CD14-positive monocyte (primary cell): ENCODE results near the gene ING2. TPM values are rescaled to one million over a fixed set of nuclear protein-coding genes. Genes with fewer than 3 reads are reported as not detected.

Experiments
- DNase-seq, 3 donors: peaks; one replicate each; pipeline ENCODE4 v3.0.0-alpha.2; 2011 to 2022
- H2AFZ ChIP-seq: 2 replicates; pipeline ENCODE4 v1.6.0; 2012; ENCODE audit warnings: mild to moderate bottlenecking, low read depth, low read length, inconsistent platforms; ENCODE audit not compliant: insufficient read depth, poor library complexity, severe bottlenecking
- H3K27ac ChIP-seq, 2 donors: 1 replicate in 1 of 2; 2 replicates in 1 of 2; pipeline ENCODE4 v1.5.1; 2012 to 2013; ENCODE audit warnings: low read length in 2 of 2, control low read depth in 1 of 2, inconsistent platforms in 1 of 2, low read depth in 1 of 2, mild to moderate bottlenecking in 1 of 2
- H3K27me3 ChIP-seq, 2 donors: one replicate each; pipeline versions ENCODE4 v1.6.0 to v1.6.1; 2011 to 2013; ENCODE audit warnings: low read length in 2 of 2; ENCODE audit not compliant: control insufficient read depth in 2 of 2, insufficient read depth in 2 of 2
- H3K36me3 ChIP-seq, 2 donors: replicated peaks in 1 of 2; 1 replicate in 1 of 2; 2 replicates in 1 of 2; pipeline versions ENCODE4 v1.5.1 to v1.6.1; 2012 to 2013; ENCODE audit warnings: low read length in 2 of 2, control low read depth in 1 of 2, inconsistent platforms in 1 of 2, mild to moderate bottlenecking in 1 of 2; ENCODE audit not compliant: insufficient read depth in 2 of 2, control insufficient read depth in 1 of 2
- H3K4me1 ChIP-seq, 2 donors: 1 replicate in 1 of 2; 2 replicates in 1 of 2; pipeline versions ENCODE4 v1.5.1 to v1.6.1; 2012 to 2013; ENCODE audit warnings: low read length in 2 of 2, control low read depth in 1 of 2, inconsistent platforms in 1 of 2, mild to moderate bottlenecking in 1 of 2, moderate library complexity in 1 of 2; ENCODE audit not compliant: insufficient read depth in 2 of 2, control insufficient read depth in 1 of 2
- H3K4me2 ChIP-seq: replicated peaks from 2 replicates; pipeline ENCODE3; 2012; ENCODE audit warnings: low read length, moderate library complexity, mild to moderate bottlenecking; ENCODE audit not compliant: poor library complexity, severe bottlenecking; ENCODE audit errors: extremely low read depth
- H3K4me3 ChIP-seq, 3 experiments: fragments of 200-600 bp in 1 of 3; sonication (generic) in 1 of 3; replicated peaks in 1 of 3; 1 replicate in 2 of 3; 2 replicates in 1 of 3; pipeline ENCODE4 v1.5.1; 2011 to 2013; ENCODE audit warnings: low read length in 3 of 3, mild to moderate bottlenecking in 3 of 3, control low read depth in 2 of 3, low read depth in 2 of 3, inconsistent platforms in 1 of 3, moderate library complexity in 1 of 3
- H3K79me2 ChIP-seq: 2 replicates; pipeline ENCODE4 v1.6.0; 2012; ENCODE audit warnings: mild to moderate bottlenecking, control low read depth, inconsistent platforms, low read length, moderate library complexity; ENCODE audit not compliant: insufficient read depth
- H3K9ac ChIP-seq: 2 replicates; pipeline ENCODE4 v1.6.0; 2017; ENCODE audit warnings: low read length, mild to moderate bottlenecking; ENCODE audit not compliant: insufficient read depth, poor library complexity, severe bottlenecking
- H3K9me3 ChIP-seq, 2 donors: replicated peaks in 1 of 2; 1 replicate in 1 of 2; 2 replicates in 1 of 2; pipeline versions ENCODE4 v1.5.1 to v1.6.1; 2012 to 2013; ENCODE audit warnings: low read length in 2 of 2, control low read depth in 1 of 2; ENCODE audit not compliant: control insufficient read depth in 1 of 2, insufficient read depth in 1 of 2
- H4K20me1 ChIP-seq: 2 replicates; pipeline ENCODE4 v1.6.0; 2012; ENCODE audit warnings: mild to moderate bottlenecking, low read length, control low read depth, moderate library complexity; ENCODE audit not compliant: insufficient read depth
- H3K27ac Mint-ChIP-seq, 7 donors: one replicate each; pipeline ENCODE4 v1.8.0; 2020; ENCODE audit warnings: mild to moderate bottlenecking in 7 of 7, mixed read lengths in 7 of 7, moderate library complexity in 6 of 7, inconsistent platforms in 2 of 7
- H3K27me3 Mint-ChIP-seq, 3 donors: one replicate each; pipeline ENCODE4 v1.8.0; 2021 to 2022; ENCODE audit warnings: low read depth in 3 of 3, mild to moderate bottlenecking in 3 of 3, mixed read lengths in 3 of 3, moderate library complexity in 3 of 3, inconsistent platforms in 1 of 3
- H3K36me3 Mint-ChIP-seq, 2 donors: one replicate each; pipeline ENCODE4 v1.8.0; 2020; ENCODE audit warnings: mixed read lengths in 2 of 2, inconsistent platforms in 1 of 2, mild to moderate bottlenecking in 1 of 2
- H3K4me1 Mint-ChIP-seq: one replicate; pipeline ENCODE4 v1.8.0; 2020; ENCODE audit warnings: mild to moderate bottlenecking, mixed read lengths
- H3K4me3 Mint-ChIP-seq, 2 donors: one replicate each; pipeline ENCODE4 v1.8.0; 2020; ENCODE audit warnings: mild to moderate bottlenecking in 2 of 2, mixed read lengths in 2 of 2, moderate library complexity in 1 of 2
- H3K9me3 Mint-ChIP-seq, 7 donors: one replicate each; pipeline ENCODE4 v1.8.0; 2020 to 2022; ENCODE audit warnings: mixed read lengths in 7 of 7, mild to moderate bottlenecking in 6 of 7, moderate library complexity in 6 of 7, inconsistent platforms in 2 of 7
- CTCF ChIP-seq: fragments of 200-600 bp; IDR thresholded peaks from one replicate; pipeline ENCODE4 v1.8.0; 2022; ENCODE audit warnings: antibody characterized with exemption, mild to moderate bottlenecking
- WGBS: methylation state at CpG from one replicate; pipeline ENCODE4 v1.1.5; 2013; ENCODE audit warnings: missing lambda C conversion rate; ENCODE audit not compliant: insufficient coverage; 5-methylcytosine and 5-hydroxymethylcytosine counted together
- intact Hi-C, 2 donors: fragments of 100-400 bp; cut with micrococcal nuclease; formaldehyde crosslinking; loops; one replicate each; pipeline versions ENCODE4 v1.15.0 to v1.15.1; 2023
- polyA plus RNA-seq, 3 donors: library from polyadenylated mRNA; depleted of rRNA in 1 of 3; unstranded in 2 of 3; stranded (reverse) in 1 of 3; fragments of 300-500 nt in 2 of 3; fragments of >200 nt in 1 of 3; fragmentation: Illumina TruSeq in 2 of 3; gene quantifications; 1 replicate in 2 of 3; 2 replicates in 1 of 3; pipeline ENCODE4 v1.2.3, GENCODE V29; 2012 to 2021

ING2 gene
- polyA plus RNA-seq, 3 donors, result 6.6 to 12.2 (median 10.5) TPM

- Histone ChIP-seq H3K4me1 (no peaks in the 10 kb centered on the region), H3K79me2 (no peaks in the 10 kb centered on the region)
- H3K4me3 Mint-ChIP-seq, result no peak overlapping the region
These were observed 12.3 kb downstream of the ING2 start for GRCh38 chr4:183517194-183517593.

GRCh38 chr4:183517781-183518180, 12.9 kb downstream of the ING2 start:
- Mint-ChIP-seq H3K9me3 (peaks cover 0 to 3% (median 0%) of the 10 kb centered on the region in 7 donors), H3K27me3 (peaks cover 0 to 7% (median 0%) of the 10 kb centered on the region in 3 donors), H3K36me3 (peaks cover 3% of the 10 kb centered on the region in 2 donors), H3K4me3 (no peak overlapping the region), H3K27ac (no peak overlapping the region), H3K4me1 (peaks cover 7% of the 10 kb centered on the region)
- TF ChIP-seq CTCF, result no peak
- no peak overlapping the region for H3K27ac ChIP-seq
- DNase-seq, result no peak
- no peaks in the 10 kb centered on the region for H3K36me3 ChIP-seq
- no peak overlapping the region for H3K9ac ChIP-seq
- H2AFZ ChIP-seq, result no peak overlapping the region
- no peaks in the 10 kb centered on the region for H3K27me3 ChIP-seq
- H3K4me3 ChIP-seq, result no peak overlapping the region
- intact Hi-C loops, result no loop called here
- WGBS, result no CpG with 5 or more reads among the region's 3 CpGs
- H3K4me1 ChIP-seq, result no peaks in the 10 kb centered on the region
- no peaks in the 10 kb centered on the region for H4K20me1 ChIP-seq
- H3K79me2 ChIP-seq, result no peaks in the 10 kb centered on the region
- H3K9me3 ChIP-seq, result no peaks in the 10 kb centered on the region
- no peak overlapping the region for H3K4me2 ChIP-seq

More at GRCh38 chr4:183517194-183517593, 12.3 kb downstream of the ING2 start:
- TF ChIP-seq CTCF, result no peak
- Histone ChIP-seq H3K4me3 (no peak overlapping the region), H3K27me3 (no peaks in the 10 kb centered on the region), H3K36me3 (peaks cover under 1 to 4% of the 10 kb centered on the region in 2 donors), H3K27ac (no peak overlapping the region), H4K20me1 (no peaks in the 10 kb centered on the region), H3K4me2 (no peak overlapping the region), H2AFZ (no peak overlapping the region), H3K9me3 (no peaks in the 10 kb centered on the region), H3K9ac (no peak overlapping the region)
- 100% methylated on average over 1 of the region's 2 CpGs for WGBS
- no peak for DNase-seq
- Mint-ChIP-seq H3K9me3 (peaks cover 0 to 3% (median 0%) of the 10 kb centered on the region in 7 donors), H3K36me3 (peaks cover 3 to 5% of the 10 kb centered on the region in 2 donors), H3K4me1 (peaks cover 7% of the 10 kb centered on the region), H3K27ac (no peak overlapping the region), H3K27me3 (peaks cover 0 to 7% (median 0%) of the 10 kb centered on the region in 3 donors)
- intact Hi-C loops, result no loop called here
